HG03135 (cell line): Measurements from ENCODE around the gene ANKZF1.

Experiments used
- ATAC-seq: cut with Tn5 transposase; IDR thresholded peaks from one replicate; pipeline ENCODE4 v1.9.1; 2021; ENCODE audit warnings: mild to moderate bottlenecking, moderate library complexity; ENCODE audit not compliant: unreplicated experiment

The ANKZF1 gene

GRCh38 chr2:219207134-219207883, 22.3 kb upstream of the ANKZF1 start:
- no peak for ATAC-seq

GRCh38 chr2:219207884-219208740, 21.5 kb upstream of the ANKZF1 start:
- ATAC-seq = no peak

GRCh38 chr2:219209236-219210195, 20.1 kb upstream of the ANKZF1 start:
- no peak for ATAC-seq

- no peak for ATAC-seq
These were observed 19.3 kb upstream of the ANKZF1 start for GRCh38 chr2:219210196-219210885.

DNA sequence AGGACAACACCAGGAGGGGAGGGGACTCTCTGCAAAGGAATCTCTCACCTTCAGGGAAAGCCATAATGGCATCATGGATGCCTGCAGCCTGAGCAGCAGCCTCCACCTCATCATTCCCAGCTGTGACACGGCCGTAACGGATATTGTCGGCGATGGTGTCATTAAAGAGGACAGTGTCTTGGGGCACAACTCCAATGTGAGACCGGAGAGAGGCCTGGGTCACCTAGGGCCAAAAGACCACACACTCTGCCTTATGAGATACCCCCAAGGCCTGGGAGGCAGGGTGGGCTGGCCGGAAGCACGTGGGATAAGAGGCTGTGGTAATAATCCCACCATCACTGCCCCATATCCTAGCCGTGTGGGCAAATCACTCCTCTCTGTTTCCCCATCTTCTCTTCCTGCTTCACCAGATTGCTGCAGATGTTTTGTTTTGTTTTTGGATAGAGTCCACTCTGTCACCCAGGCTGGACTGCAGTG, 18.7 kb upstream of the ANKZF1 start:
- no peak for ATAC-seq

GRCh38 chr2:219213026-219213415, 16.6 kb upstream of the ANKZF1 start:
- no peak for ATAC-seq

- ATAC-seq = no peak
These were observed 16.0 kb upstream of the ANKZF1 start for GRCh38 chr2:219213486-219214071.

DNA sequence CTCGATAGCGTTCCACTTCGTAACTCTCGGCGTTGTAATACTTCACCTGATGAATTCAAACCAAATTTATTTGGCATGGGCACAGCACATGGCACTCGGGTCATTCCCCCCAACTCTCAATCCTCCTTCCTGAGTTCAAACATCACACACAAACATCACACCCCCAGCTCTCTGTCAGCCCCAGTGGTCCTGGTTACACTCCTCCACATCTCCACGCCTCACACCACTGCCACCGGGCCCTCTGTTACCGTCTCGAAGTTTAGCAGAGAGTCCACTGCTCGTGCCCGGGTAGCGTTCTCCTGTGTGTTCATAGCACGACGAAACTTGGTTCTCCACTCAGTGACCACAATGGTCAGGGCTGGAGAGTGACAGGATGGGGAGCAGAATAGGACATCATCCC, 15.5 kb upstream of the ANKZF1 start:
- no peak for ATAC-seq

GRCh38 chr2:219214786-219215185, 14.8 kb upstream of the ANKZF1 start:
- no peak for ATAC-seq

DNA sequence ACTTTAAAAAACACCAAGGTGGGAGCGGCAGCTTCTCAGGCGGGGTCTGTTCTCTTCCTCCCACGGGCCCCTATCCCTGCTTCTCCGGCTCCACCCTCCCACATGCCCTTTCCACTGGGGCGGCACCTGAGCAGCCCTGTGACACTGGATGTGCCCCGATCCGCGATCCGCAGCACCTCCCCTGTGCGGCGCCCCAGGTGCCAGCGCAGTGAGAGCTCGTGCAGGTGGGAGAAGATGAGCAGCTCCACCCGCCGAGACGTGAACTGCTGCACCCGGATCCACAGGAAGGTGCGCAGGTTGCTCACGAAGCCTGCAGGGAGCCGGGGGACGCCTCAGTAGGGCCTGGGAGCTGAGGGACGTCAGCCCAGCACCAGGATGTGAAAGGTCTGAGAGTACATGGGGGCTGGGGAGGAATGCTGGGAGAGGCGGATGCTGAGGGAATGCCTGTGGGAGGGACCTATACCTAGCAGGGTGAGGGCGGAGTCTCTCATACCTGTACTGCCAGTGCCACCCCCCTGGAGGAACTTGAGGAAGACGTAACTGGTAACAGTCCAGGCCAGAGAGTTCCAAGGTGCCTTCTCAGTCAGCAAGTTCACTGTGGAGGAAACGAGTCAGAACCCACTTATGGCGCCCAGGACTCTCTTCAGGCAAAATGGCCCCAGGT, 13.6 kb upstream of the ANKZF1 start:
- ATAC-seq = no peak

DNA sequence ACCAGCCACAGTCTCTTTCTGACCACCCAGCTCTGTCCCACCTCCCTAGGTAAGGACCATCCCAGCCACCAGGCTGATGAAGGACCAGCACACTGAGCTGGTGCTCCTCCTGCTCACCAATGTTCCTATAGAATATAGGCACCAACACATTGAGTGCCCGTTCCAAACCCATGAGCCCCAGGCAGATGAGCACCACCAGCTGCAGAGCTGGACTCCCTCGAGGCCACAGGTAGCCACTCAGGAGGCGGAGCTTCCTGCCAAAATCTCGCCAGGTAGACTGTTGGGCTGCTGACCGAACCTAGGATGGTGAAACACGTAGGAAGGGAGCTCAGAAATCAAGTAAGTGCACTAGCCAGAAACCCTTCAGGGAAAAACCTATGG, 13.1 kb upstream of the ANKZF1 start:
- ATAC-seq = no peak

DNA sequence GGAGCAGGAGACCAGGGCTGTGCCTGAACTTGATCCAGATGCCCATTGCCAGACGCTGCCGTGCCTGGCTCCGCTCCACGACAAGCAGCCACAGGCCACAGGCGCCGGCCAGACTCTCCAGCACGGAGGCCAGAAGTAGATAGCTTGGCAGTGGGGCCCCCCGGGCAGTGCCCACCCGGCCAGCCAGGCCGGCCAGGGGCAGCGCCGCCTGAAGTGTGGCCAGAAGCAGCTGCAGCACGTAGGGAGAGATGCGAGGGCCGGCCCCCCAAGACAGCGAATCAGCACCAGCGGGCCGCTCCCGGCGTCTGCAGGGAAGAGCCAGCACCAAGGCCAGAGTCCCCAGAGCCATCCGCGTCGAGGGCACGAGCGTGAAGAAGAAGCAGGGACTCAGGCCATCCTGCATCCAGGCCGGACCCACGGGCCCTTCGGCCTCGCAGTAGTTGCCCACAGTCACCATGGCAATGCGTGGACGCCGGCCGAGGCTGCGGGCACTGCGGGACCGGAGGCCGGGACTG, 11.3 kb upstream of the ANKZF1 start:
- peak; percentile 11 for ATAC-seq

- peak; percentile 70 for ATAC-seq
These were observed 10.6 kb upstream of the ANKZF1 start, which contains the start of gene ABCB6 for GRCh38 chr2:219218732-219219701. TSS of gene ABCB6 (minus strand) at chr2:219218958. CDS start at chr2:219218673, 285 bp downstream.

- ATAC-seq = no peak
These were observed 9.6 kb upstream of the ANKZF1 start for GRCh38 chr2:219219784-219220532.

DNA sequence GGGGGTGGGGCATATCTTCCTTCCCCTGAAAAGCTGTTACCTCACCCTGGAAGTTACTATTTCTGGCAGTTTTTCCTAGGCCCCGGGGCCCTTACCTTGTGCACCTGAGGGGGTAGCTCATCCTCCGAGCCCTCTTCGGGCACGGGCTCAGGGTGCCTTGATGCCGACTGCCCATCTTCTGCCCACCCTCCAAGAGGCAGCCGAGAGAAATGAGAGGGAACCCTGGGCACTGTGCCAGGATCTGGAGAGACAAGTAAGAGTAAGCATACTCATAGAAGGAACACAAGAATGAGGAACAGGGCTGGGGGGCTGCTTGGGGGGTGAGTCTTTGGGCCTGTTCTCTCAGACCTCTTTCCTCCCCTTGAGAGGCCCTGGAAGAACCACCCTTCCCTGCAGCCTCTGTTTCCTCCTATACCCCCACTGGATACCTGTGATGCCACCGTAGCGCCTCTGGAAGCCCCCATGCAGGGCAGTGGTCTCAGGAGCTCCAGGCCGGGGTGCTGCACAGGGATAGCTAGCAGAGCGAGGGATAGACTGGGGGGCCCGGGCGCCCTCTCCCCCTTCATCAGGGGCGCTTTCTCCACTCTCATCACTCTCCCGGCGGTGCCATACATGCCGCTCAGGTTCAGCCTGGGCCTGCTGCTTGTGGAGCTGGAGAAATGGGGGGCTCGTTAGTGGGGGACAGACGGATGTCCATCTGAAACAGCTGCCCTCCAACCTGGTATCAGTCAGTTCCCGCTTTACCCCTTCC, 8.8 kb upstream of the ANKZF1 start:
- no peak for ATAC-seq

GRCh38 chr2:219221957-219222518, 7.6 kb upstream of the ANKZF1 start:
- no peak for ATAC-seq
